Endothelial cell of umbilical vein (primary cell): ENCODE results near the gene SLC35D1. TPM values are rescaled to one million over a fixed set of nuclear protein-coding genes. Genes with fewer than 3 reads are reported as not detected.

Experiments
- BruUV-seq: library from RNA; stranded (reverse); fragments of 400-500 nt; replicated peaks from 2 replicates; lab custom pipeline; 2021; lab: Mats Ljungman, UMichigan
- CTCF ChIA-PET: fragments of 300-600, 350-600 bp; sonication (Branson Sonifier 250); formaldehyde crosslinking; loops from one replicate; lab custom pipeline; 2021; ENCODE audit warnings: antibody characterized with exemption, inconsistent platforms; lab: Charles Lee
- POLR2A ChIA-PET: fragments of 300-600, 350-600 bp; sonication (Branson Sonifier 250); formaldehyde crosslinking; loops from one replicate; lab custom pipeline; 2021; ENCODE audit warnings: antibody characterized with exemption, inconsistent platforms; lab: Charles Lee
- DNase-seq: peaks from one replicate; pipeline ENCODE4 v3.0.0-alpha.2; 2011; ENCODE audit warnings: low read depth, low spot score
- FAIRE-seq: peaks from 2 replicates; lab custom pipeline; 2011; peaks lifted over from hg19 to GRCh38; lab: Jason Lieb, UNC
- H2AFZ ChIP-seq: 2 replicates; pipeline ENCODE4 v1.6.0; 2012; ENCODE audit warnings: low read depth, low read length, control low read depth, inconsistent platforms
- H3K27ac ChIP-seq: 2 replicates; pipeline ENCODE4 v1.5.1; 2011; ENCODE audit warnings: low read depth, mild to moderate bottlenecking, control low read depth, low read length, moderate library complexity; ENCODE audit not compliant: insufficient read depth
- H3K27me3 ChIP-seq, 2 experiments: 2 replicates each; pipeline versions ENCODE4 v1.6.0 to v1.6.1; 2011; ENCODE audit warnings: low read length in 2 of 2, mixed read lengths in 1 of 2; ENCODE audit not compliant: control insufficient read depth in 2 of 2, insufficient read depth in 2 of 2
- H3K36me3 ChIP-seq, 2 experiments: 2 replicates in 1 of 2; 3 replicates in 1 of 2; pipeline ENCODE4 v1.5.1; 2011; ENCODE audit warnings: low read length in 2 of 2, mild to moderate bottlenecking in 1 of 2, moderate library complexity in 1 of 2; ENCODE audit not compliant: control insufficient read depth in 2 of 2, insufficient read depth in 2 of 2; ENCODE audit errors: extremely low read depth in 1 of 2
- H3K4me1 ChIP-seq: 3 replicates; pipeline ENCODE4 v1.5.1; 2011; ENCODE audit warnings: mild to moderate bottlenecking, low read length; ENCODE audit not compliant: control insufficient read depth, insufficient read depth; ENCODE audit errors: extremely low read depth
- H3K4me2 ChIP-seq: 2 replicates; pipeline ENCODE4 v1.6.1; 2011; ENCODE audit warnings: low read length, control low read depth, mixed read lengths; ENCODE audit not compliant: insufficient read depth
- H3K4me3 ChIP-seq, 3 experiments: fragments of 200-600 bp in 1 of 3; sonication (generic), shearing (Covaris generic) in 1 of 3; replicated peaks in 1 of 3; 2 replicates each; pipeline ENCODE4 v1.5.1; 2011 to 2016; ENCODE audit warnings: control low read depth in 3 of 3, low read length in 3 of 3, mild to moderate bottlenecking in 2 of 3, inconsistent platforms in 1 of 3, low read depth in 1 of 3, moderate library complexity in 1 of 3; ENCODE audit not compliant: insufficient read depth in 1 of 3
- H3K79me2 ChIP-seq: 2 replicates; pipeline ENCODE4 v1.6.0; 2012; ENCODE audit warnings: low read length, inconsistent platforms; ENCODE audit not compliant: control insufficient read depth, insufficient read depth
- H3K9ac ChIP-seq: replicated peaks from 2 replicates; pipeline ENCODE3; 2011; ENCODE audit warnings: low read length, control low read depth; ENCODE audit not compliant: insufficient read depth; ENCODE audit errors: extremely low read depth
- H3K9me1 ChIP-seq: replicated peaks from 3 replicates; pipeline ENCODE4 v1.6.0; 2011; ENCODE audit warnings: mild to moderate bottlenecking, low read length; ENCODE audit not compliant: control insufficient read depth, insufficient read depth; ENCODE audit errors: extremely low read depth
- H3K9me3 ChIP-seq: replicated peaks from 2 replicates; pipeline ENCODE4 v1.5.1; 2012; ENCODE audit warnings: low read length, inconsistent platforms; ENCODE audit not compliant: control insufficient read depth, insufficient read depth
- H4K20me1 ChIP-seq: replicated peaks from 2 replicates; pipeline ENCODE3; 2011; ENCODE audit warnings: mild to moderate bottlenecking, low read length; ENCODE audit not compliant: control insufficient read depth, insufficient read depth; ENCODE audit errors: extremely low read depth
- CTCF ChIP-seq, 2 donors: IDR thresholded peaks; 1 replicate in 1 of 2; 2 replicates in 1 of 2; pipeline ENCODE4 v1.5.1; 2011; ENCODE audit warnings: low read length in 2 of 2, mild to moderate bottlenecking in 2 of 2, moderate library complexity in 2 of 2, control low read depth in 1 of 2, inconsistent platforms in 1 of 2, low read depth in 1 of 2; ENCODE audit not compliant: insufficient read depth in 1 of 2; ENCODE audit errors: extremely low read depth in 1 of 2
- EZH2 ChIP-seq: IDR thresholded peaks from 2 replicates; pipeline ENCODE4 v1.6.1; 2012; ENCODE audit warnings: borderline replicate concordance, low read depth, mild to moderate bottlenecking, moderate library complexity, low read length, inconsistent platforms; ENCODE audit not compliant: severe bottlenecking
- FOS ChIP-seq: IDR thresholded peaks from 2 replicates; pipeline ENCODE4 v1.6.1; 2011; ENCODE audit warnings: mild to moderate bottlenecking, low read length, moderate library complexity, borderline replicate concordance; ENCODE audit not compliant: insufficient read depth
- GATA2 ChIP-seq: IDR thresholded peaks from 2 replicates; pipeline ENCODE4 v1.7.0; 2011; ENCODE audit warnings: low read depth, mild to moderate bottlenecking, moderate library complexity, mixed read lengths, low read length; ENCODE audit not compliant: insufficient read length, insufficient read depth
- JUN ChIP-seq: IDR thresholded peaks from 2 replicates; pipeline ENCODE4 v1.6.1; 2011; ENCODE audit warnings: borderline replicate concordance, low read depth; ENCODE audit not compliant: insufficient read length, insufficient read depth
- MAX ChIP-seq: IDR thresholded peaks from 2 replicates; pipeline ENCODE4 v1.6.1; 2011; ENCODE audit not compliant: insufficient read depth, insufficient read length
- MYC ChIP-seq: IDR thresholded peaks from one replicate; pipeline ENCODE4 v1.6.1; 2011; ENCODE audit warnings: mild to moderate bottlenecking, low read depth, low read length
- POLR2A ChIP-seq: IDR thresholded peaks from 2 replicates; pipeline ENCODE4 v1.6.1; 2012; ENCODE audit warnings: low read depth, mild to moderate bottlenecking, control low read depth, low read length
- POLR2AphosphoS5 ChIP-seq: IDR thresholded peaks from 2 replicates; pipeline ENCODE4 v1.6.1; 2012; ENCODE audit warnings: low read depth, mild to moderate bottlenecking, control low read depth, low read length, moderate library complexity; ENCODE audit not compliant: insufficient read depth
- dilution Hi-C: fragments of 300-500 bp; cut with MboI; formaldehyde crosslinking; loops from one replicate; pipeline ENCODE4 v1.15.0; 2019; ENCODE audit warnings: low sequenced_read_pairs; ENCODE audit not compliant: extremely low pct_ligation_motif_present
- intact Hi-C: fragments of 100-400 bp; cut with micrococcal nuclease; formaldehyde crosslinking; loops from one replicate; pipeline ENCODE4 v1.10.0; 2022
- polyA plus RNA-seq, 4 experiments: library from polyadenylated mRNA; depleted of rRNA in 3 of 4; stranded (reverse) in 3 of 4; unstranded in 1 of 4; fragments of >200 nt; gene quantifications; 2 replicates each; pipeline versions ENCODE4 v1.2.1 to v1.2.3, GENCODE V29; 2011 to 2012; ENCODE audit warnings: missing spikeins in 1 of 4
- total RNA-seq: library from RNA; stranded (reverse); gene quantifications from 2 replicates; pipeline ENCODE4 v1.2.3, GENCODE V29; 2021

SLC35D1 gene
- total and polyA plus RNA-seq, 2 donors (not counting 3 experiments of a cell fraction or from before 2014, with no cell fraction given) = 3.5 to 6.6 TPM

GRCh38 chr1:66993076-66993475 lies 60.9 kb downstream of the SLC35D1 start:
- intact Hi-C loops = no loop called here
- no peak overlapping the region for H3K9ac ChIP-seq
- CTCF ChIA-PET = interaction anchor here (0.9 to 2.7 kb wide), 3 partner anchors 156 to 222 kb away, joined by 3 to 30 read pairs (median 5); no protein-coding TSS in a partner anchor

More at GRCh38 chr1:66993076-66993475, 60.9 kb downstream of the SLC35D1 start:
- no peaks in the 10 kb centered on the region for H3K9me1 ChIP-seq
- H4K20me1 ChIP-seq = no peaks in the 10 kb centered on the region
- H3K9me3 ChIP-seq = no peaks in the 10 kb centered on the region
- FAIRE-seq = peak; percentile 28
- dilution Hi-C loops = no loop called here
- H3K4me2 ChIP-seq = no peak overlapping the region
- BruUV-seq = no TSS peak
- no peak for DNase-seq
- no peaks in the 10 kb centered on the region for H3K27me3 ChIP-seq
- no peak overlapping the region for H3K27ac ChIP-seq
- no peaks in the 10 kb centered on the region for H3K79me2 ChIP-seq
- no peak for TF ChIP-seq CTCF (IDR thresholded peaks at IDR 0.05; ENCODE audit: extremely low read depth in 1 of 2, insufficient read depth in 1 of 2, low read depth in 1 of 2, low read length in 2 of 2)
- TF ChIP-seq POLR2AphosphoS5 = no peak
- TF ChIP-seq FOS = no peak
- no peak for TF ChIP-seq GATA2
- no peak for TF ChIP-seq EZH2
- TF ChIP-seq MAX = no peak
- no peak for TF ChIP-seq POLR2A
- no peak for TF ChIP-seq MYC
- TF ChIP-seq JUN = no peak
- no peak overlapping the region for H3K4me3 ChIP-seq
- POLR2A ChIA-PET = no interaction called here
- H3K36me3 ChIP-seq = peaks cover 0 to 2% of the 10 kb centered on the region in 2 experiments
- H2AFZ ChIP-seq = no peak overlapping the region
- H3K4me1 ChIP-seq = no peaks in the 10 kb centered on the region
